Germinal center (tissue), 1 donor: Measurements from ENCODE around the gene PLEKHA4.
"Not testable (repeated sequence)": the region's sequence is repeated elsewhere in the genome, so short reads cannot be mapped to it uniquely, and the experiment has no call there.

Source experiments
- DNase-seq: peaks from one replicate; pipeline ENCODE4 v3.0.0; 2012; ENCODE audit warnings: mixed read lengths, low spot score

Gene PLEKHA4

DNA sequence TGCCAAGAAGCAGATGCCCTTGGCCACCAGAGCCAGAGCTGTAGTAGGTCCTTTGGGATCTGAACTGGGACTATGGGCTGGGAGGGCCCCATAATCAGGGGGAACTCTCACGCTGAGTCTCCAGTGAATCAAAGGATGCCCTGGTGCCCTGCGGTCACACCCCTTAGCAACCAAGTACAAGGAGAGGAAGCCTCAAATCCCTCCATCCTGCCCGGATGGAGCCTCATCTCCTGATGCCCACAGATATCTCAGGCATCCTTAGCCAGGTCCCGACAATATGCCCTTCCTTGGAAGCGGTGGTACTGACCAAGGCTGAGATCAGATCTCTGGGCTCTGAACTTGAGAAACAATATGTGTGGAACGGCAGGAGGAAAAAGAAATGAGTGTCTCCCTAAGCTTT lies 1.7 kb downstream of the PLEKHA4 start:
- no peak for DNase-seq

DNA sequence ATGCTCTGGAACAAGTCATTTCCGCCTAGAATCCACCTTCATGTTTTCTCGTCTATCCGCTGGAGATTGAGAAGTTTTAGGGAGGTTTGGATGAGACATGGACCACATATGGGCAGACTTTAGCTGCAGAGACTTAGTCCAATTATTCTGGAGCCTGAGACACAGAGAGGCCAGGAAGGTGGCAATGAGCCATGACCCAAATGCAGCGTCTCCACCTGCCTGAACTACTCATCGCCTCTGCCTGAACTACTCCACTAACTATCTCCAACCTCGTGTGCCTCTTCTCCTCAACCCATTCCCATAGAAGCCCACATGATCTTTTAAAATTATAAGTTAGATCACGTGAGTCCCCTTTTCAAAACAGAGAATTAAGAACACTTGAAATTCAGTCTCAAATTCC lies 5.6 kb downstream of the PLEKHA4 start:
- DNase-seq, result no peak

DNA sequence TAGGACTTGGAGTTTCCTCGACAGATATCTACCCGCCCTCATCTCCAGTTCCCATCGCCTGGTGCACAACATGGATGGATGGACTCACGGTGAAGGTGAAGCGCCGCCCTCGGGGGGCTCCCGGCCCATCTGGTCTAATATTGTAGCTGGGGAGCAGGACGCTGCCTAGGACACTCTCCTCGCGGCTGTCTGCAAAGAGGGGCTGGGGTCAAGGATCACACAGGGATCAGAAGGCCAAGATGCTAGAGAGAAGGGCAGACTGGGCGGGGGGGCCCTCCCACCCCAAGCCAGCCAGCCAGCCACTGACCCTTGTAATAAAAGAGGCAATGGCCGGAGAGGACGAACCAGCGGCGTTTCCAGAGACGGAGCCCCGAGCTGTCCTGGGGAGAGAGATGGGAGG lies 7.1 kb downstream of the PLEKHA4 start:
- DNase-seq, result no peak

DNA sequence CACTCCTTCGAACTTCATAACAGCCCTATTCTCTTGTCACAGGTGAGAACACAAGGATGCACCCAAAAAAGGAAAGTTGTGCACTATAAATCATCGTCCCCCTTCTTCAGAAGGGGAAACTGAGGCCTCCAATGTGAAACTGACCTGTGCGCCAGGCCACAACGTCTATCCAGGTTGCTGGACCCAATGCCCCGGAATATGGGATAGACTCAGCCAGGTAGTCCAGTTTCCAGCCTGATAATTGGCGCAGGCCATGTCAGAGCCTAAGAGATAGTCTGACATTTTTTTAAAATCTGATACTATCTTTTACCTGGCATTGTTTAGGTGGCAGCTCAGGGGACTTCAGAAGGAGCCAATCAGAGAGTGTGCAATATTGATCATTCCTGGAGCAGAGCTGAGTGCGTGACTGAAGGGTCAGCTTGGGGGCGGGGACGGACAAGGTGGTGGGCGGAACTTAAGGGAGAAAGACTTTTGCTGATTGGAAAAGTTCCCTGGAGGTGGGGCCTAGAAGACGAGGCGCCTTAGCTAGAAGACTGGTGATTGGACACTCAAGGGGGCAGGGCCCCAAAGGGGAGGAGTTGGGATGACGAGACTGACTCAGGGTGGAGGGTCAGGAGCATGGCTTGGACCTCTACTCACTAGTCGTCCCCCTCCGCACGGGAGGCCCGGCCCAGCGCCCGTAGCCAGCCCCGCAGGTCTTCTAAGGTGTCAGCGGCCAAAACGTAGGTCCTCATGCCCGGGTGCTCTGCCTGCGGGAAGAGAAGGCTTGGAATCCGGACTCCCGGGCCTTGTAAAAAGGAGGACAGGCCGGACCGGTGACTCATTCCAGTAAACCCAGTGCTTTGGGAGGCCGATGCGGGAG lies 8.5 kb downstream of the PLEKHA4 start:
- peak; percentile 52 for DNase-seq

DNA sequence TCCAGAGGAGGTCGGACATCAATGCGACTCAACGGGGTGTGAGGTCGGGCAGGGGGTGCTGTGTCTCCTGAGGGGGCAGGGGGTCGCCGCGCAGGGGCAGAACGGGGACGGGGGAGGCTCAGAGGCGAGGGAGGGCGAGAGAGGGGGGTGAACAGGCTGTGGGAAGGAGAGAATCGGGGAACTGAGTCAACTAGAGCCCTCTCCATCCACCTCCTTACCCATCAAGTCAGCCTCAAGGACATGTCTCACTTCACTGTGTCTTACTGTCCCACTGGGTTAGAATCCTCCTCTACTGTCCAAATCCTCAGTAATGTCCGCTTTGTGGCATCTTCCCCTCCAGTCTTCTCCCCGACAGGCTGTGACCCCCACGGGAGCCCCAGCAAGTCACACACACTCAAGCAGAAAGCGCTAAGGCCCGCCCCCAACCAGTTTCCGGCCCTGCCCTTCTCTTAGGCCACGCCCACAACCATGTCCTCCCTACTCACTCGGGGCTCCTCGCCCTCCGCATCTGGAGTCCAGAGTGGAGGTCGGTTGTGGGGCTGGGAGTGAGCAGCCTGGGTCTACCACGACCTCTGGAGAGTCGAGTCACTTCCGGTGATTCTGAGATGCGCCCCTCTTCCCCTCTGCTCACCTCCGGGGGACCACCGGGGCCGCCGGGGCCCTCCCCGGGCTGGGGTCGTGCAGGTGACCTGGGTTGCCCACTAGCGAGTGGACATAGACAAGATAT lies 9.3 kb downstream of the PLEKHA4 start:
- peak; percentile 88 for DNase-seq

DNA sequence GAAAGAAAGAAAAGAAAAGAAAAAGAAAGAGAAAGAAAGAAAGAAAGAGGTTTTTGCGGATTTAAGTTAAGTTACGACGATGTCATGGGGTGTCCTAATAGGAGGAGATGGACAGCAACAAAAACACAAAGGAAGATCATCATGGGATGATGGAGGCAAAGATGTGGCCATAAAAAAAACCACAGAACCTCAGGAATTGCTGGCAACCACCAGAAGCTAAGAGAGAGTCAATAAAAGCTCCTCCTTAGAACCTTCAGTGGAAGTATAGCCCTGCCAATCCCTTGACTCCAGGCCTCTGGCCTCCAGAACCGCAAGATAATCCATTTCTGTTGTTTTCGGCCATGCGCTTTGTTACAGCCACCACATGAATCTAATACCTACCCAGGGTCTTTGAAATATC lies 11.5 kb downstream of the PLEKHA4 start:
- no peak for DNase-seq

DNA sequence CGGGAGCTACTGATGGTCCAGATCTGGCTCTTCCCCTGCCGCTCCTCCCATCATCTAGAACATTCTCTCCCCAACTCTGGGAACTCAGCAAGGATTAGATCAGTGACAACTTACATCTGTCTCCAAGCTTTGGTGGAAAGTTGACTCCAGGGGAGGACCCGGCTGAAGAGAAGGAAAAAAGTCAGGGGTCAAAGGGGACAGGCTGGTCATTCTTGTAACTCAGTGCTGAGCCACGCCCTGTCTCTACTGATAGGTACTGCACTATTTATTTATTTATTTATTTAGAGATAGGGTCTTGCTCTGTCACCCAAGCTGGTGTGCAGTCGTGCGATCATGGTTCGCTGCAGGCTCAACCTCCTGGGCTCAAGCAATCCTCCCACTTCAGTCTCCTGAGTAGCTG lies 14.3 kb downstream of the PLEKHA4 start:
- DNase-seq, result no peak

DNA sequence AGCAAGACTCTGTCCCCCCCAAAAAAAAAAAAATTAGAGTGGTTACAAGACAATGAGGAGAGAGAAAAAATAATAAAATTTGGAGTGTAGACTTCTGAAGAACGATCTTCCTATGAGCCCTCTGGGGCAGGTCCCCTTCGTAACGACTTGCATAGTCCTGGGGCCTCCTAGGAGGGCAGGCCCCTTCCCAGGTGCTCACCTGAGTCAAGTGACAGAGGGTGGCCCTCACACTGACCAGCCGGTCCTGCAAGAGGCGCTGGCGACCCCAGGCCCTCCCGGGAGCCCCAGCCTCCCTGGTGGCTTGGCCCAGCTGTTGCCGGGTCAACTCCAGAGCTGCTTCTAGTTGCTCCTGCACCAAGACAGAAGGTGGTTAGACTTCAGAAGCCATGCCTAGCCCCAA lies 14.9 kb downstream of the PLEKHA4 start:
- DNase-seq, result no peak

DNA sequence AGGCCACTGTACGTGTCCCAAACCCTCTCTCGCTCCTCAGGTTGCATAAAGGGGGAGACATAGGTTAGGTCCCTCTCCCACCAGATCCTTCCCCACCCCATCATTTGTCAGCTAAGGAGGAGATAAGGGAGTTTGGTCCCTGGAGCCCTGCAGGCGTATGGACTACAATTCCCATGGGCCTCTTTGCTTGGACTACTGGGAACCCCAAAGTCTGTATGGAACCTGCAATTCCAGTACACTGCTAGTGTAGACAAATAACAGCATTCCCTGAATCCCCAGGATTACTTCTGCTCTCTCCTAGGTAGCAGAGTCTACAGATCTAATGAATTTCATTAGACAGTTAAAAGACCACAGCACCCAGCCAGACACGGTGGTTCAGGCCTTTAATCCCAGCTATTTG lies 16.1 kb downstream of the PLEKHA4 start:
- DNase-seq, result no peak

DNA sequence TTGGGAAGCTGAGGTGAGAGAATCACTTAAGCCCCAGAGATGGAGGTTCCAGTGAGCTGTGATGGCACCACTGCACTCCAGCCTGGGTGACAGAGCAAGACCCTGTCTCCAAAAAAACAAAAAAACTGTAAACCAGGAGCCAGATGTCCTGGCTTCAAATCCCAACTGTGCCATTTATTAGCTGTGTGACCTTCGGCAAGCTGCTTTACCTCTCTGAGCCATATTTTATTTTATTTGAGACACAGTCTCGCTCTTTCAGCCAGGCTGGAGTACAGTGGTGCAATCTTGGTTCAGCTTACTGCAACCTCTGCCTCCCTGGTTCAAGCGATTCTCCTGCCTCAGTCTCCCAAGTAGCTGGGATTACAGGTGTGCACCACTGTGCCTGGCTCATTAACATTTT lies 21.8 kb downstream of the PLEKHA4 start:
- not testable (repeated sequence) for DNase-seq

DNA sequence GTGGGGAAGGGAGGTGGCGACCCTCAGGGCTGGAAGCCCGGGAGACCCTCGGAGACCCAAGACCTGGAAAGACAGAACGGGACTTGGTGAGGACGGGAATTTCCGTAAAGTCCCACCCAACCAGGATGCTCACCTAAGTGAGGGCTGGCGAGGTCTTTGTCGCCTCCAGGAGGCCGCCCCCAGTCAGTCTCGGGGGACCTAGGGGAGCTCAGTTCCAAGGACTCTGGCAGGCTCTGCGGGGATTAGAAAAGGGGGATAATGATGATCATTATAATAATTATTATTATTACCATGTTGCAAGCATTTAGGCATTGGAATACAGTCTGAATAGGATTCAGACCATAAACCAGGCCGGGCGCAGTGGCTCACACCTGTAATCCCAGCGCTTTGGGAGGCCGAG lies 23.0 kb downstream of the PLEKHA4 start:
- no peak for DNase-seq

DNA sequence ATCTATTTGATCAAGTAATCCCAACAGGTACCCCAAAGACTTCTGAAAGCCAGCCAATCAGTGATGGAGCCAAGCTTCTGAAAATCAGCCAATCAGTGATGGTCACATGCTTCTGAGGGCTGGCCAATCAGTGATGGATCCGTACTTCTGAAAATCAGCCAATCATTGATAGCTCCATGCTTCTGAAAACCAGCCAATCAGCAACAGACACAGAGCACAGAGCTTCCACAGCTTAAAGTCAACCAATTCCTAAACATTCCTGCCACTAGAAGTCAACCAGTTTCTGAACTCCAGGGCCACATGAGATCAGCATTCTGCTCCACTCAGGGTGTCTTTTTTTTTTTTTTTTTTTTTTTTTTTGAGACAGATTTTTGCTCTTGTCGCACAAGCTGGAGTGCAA lies 23.9 kb downstream of the PLEKHA4 start:
- DNase-seq, result no peak

DNA sequence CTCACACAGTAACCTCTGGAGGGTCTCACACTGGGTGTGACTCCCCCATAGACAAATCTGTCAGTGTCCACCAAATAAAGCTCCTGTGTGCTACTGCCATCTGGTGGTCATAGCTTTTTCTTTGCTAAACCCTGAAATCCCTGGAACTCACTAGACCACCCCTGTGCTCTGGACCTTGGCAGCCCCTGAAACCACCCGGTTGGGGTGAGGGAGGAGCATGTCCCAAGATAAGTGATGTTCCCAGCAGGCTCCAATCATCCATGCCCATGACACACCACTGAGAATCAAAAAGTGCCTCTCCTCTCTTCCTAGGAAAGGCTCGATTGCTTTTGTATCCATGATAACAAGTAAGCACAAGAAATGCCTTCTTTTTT lies 25.6 kb downstream of the PLEKHA4 start:
- peak; percentile 53 for DNase-seq

DNA sequence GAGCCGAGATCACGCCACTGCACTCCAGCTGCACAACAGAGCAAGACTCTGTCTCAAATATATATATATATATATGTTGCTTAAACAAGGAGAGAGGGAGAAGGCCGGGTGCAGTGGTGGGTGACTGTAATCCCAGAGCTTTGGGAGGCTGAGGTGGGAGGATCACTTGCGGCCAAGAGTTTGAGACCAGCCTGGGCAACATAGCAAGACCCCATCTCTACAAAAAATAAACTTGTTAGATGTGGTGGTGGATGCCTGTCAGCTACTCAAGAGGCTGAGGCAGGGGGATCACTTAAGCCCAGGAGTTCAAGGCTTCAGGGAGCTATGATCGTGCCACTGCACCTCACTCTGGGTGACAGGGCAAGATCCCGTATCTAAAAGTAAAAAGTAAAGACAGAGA lies 26.8 kb downstream of the PLEKHA4 start:
- DNase-seq, result no peak

DNA sequence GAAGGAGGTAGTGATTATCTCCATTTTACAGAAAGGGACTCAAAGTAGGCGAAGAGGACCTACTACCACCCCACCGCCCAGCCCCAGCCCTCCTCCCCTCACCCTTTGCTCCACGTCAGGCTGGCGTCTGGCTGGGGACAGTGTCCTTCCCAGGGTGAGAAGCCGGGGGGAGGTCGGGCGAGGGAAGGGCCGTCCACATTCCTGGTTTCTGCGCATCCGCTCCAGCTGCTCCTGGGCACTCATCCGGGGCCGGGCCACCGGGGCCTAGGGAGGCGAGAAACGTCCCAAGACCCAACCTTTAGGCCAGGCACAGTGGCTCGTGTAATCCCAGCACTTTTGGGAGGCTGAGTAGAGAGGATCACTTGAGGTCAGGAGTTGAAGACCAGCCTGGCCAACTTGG lies 27.4 kb downstream of the PLEKHA4 start:
- no peak for DNase-seq

DNA sequence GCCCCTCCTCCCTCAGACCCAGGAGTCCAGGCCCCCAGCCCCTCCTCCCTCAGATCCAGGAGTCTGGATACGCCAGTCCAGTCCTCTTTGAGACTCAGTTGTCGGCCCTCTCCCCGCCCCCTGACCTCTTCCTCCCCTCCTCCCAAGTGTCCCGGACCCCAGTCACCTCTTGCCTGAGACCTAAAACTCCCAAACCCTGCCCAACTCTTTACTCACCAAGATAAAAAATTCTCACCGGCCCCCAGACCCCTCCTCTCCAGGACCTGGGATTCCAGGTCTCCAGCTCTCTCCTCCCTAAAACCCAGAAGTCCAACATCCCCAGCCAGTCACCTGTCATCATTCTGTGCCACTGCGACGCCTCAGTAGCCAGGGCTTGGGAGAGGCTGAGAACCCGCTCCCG lies 30.7 kb downstream of the PLEKHA4 start:
- DNase-seq, result no peak

DNA sequence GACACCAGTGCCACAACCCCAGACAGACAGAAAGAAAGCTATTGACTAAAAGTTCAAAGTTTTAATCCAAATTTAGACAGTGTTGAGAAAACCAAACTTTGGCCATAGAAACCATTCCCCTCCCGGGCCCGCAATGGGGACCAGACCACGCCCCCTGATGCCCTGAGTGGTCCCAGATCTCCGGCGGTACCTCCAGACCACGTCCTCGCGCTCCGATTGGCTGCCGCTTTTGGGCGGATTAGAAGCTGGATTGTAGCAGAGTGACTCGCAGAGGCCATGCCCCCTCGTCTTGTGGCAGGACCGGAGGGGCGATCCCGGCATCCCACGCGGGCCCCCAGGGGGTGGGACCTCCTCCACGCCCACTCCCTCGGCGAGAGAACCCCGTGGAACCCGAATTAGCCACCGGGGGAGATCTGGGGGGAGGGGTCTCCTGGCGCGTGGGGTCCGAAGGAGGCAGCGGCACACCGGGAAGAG lies 31.3 kb downstream of the PLEKHA4 start:
- DNase-seq, result peak; percentile 91

DNA sequence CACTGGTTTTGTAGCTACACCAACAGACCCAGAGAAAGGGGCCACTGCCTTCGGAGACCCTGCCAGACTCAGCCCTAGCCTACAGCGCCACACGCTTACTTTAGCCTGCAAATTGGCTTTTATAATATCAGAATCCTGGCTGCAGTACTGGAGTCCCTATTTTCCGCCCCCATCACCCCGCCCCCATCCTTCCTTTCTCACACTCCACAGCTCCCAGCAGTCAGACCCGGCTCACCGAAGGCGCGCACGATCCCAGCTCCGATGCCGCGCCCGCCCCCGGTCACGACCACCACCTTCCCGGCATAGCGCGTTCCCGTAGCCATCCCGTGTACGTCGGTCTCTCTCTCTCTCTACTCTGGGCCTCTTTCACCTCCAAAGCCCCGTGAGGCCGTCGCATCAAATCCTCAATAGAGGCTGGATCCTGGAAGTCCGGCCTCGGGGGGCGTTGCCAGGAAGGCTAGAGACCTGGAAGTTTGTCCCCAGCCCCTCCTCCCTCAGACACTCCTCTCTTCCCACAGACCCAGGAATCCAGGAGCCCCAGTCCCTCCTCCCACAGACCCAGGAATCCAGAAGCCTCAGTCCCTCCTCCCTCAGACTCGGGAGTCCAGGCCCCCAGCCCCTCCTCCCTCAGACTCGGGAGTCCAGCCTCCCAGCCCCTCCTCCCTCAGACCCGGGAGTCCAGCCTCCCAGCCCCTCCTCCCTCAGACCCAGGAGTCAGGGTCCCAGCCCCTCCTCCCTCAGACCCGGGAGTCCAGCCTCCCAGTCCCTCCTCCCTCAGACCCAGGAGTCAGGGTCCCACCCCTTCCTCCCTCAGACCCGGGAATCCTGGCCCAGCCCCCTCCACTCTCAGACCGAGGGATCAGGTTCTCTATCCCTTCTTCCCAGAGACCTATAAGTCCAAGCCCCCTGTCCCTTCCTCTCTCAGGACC lies 32.1 kb downstream of the PLEKHA4 start, which contains the start of gene HSD17B14:
TSS of gene HSD17B14 (minus strand) at position 403 of the 929 bp plus-strand sequence. CDS start at position 323, 80 bp downstream.
- no peak for DNase-seq

DNA sequence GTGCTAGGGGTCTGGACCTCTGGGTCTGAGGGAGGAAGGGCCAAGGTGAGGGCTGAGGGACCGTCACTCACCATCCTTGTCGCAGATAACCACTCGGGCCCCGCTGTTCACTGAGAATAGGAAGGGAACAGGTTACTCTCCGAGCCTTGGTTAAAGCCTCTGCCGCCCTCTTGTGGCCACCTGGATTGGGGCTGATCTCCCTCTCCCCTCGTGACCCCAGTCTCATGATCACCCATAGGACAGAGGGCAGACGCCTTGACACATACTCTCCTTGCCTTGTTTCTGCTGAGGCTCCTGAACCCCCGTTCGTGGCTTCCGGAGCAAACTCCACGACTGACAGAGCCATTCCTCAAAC lies 32.7 kb downstream of the PLEKHA4 start:
- DNase-seq, result peak; percentile 88

DNA sequence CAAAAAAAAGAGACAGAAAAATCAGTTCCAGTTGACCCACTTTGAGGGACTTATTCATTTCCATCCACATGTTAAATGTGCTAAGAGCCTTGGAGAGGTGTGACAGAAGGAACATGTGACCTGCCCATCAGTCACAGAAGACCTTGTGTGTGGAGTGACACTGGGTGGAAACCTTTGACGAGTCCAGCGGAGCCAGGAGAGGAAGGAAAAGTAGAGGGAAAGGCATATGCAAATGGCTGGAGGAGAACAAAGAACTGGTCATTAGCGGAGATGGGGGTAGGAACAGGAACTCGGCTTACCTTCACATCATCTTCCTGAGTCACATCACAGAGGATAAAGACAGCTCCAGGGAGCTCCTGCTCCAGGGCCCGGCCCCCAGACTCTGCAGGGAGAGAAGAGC lies 34.4 kb downstream of the PLEKHA4 start:
- DNase-seq, result no peak

DNA sequence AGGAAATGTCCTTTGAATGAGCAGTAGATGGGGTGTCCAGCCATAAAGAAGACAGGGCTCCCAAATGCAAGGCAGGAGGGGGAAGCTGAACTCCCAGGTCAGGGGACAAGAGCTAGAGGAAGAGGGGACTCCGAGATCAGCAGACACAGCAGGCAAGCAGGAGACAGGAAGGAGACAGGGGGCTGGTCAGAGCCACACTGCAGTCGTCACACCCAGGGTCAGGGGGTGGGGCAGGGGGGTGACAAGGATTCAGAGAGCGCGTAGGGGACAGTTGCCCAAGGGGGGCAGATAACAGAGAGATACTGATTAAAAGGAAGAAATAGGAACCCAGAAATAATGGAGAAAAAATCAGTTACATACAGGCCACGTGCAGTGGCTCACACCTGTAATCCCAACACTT lies 35.4 kb downstream of the PLEKHA4 start:
- no peak for DNase-seq

DNA sequence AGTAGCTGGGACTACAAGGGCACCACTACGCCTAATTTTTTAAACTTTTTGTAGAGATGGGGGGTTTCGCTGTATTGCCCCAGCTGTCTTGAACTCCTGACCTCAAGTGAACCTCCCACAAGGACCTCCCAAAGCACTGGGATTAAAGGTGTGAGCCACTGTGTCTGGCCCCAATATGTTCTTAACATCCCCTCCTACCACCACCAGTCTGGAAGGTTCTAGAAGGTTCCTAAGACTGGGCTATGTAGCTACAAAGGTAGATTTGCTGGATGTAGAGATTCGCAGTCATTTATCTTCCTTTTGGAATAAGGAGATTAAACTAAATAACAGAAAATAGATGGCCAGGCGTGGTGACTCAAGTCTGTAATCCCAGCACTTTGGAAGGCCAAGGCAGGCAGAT lies 37.5 kb downstream of the PLEKHA4 start:
- DNase-seq, result no peak
